Panc1 (cell line): ENCODE measurements around the gene SNRK. TPM values are rescaled to one million over a fixed set of nuclear protein-coding genes. Genes with fewer than 3 reads are reported as not detected.
A peak's percentile ranks its signal among the peaks of the same experiment; 100 is the strongest.

Experiments used
- ATAC-seq: fragments of 200-7000 bp; cut with Tn5 transposase; 2 replicates; pipeline ENCODE4 v1.9.1; 2020; ENCODE audit warnings: mild to moderate bottlenecking, moderate library complexity
- BruUV-seq: library from RNA; stranded (reverse); fragments of 400-500 nt; replicated peaks from 2 replicates; lab custom pipeline; 2021; lab: Mats Ljungman, UMichigan
- CTCF ChIA-PET: fragments of 300-600 bp; sonication (Branson Sonifier 250); formaldehyde crosslinking; loops from one replicate; lab custom pipeline; 2022; ENCODE audit warnings: antibody characterized with exemption; lab: Charles Lee
- POLR2A ChIA-PET: fragments of 300-600 bp; sonication (Branson Sonifier 250); formaldehyde crosslinking; loops from one replicate; lab custom pipeline; 2022; ENCODE audit warnings: antibody characterized with exemption; lab: Charles Lee
- DNase-seq: peaks from one replicate; pipeline ENCODE4 v3.0.0-alpha.2; 2010; ENCODE audit warnings: low read depth, low spot score
- H3K27ac ChIP-seq: 2 replicates; pipeline ENCODE4 v1.5.1; 2011; ENCODE audit warnings: mild to moderate bottlenecking, low read length, inconsistent platforms
- H3K27me3 ChIP-seq: fragments of 200-500 bp; sonication (Bioruptor generic); 2 replicates; pipeline ENCODE4 v1.6.0; 2014; ENCODE audit warnings: low read length, inconsistent platforms; ENCODE audit not compliant: control insufficient read depth, insufficient read depth
- H3K36me3 ChIP-seq: fragments of 200-500 bp; sonication (Bioruptor generic); 2 replicates; pipeline ENCODE4 v1.5.1; 2014; ENCODE audit warnings: inconsistent platforms, mild to moderate bottlenecking, low read length, moderate library complexity; ENCODE audit not compliant: control insufficient read depth, insufficient read depth
- H3K4me1 ChIP-seq: 2 replicates; pipeline ENCODE4 v1.5.1; 2011; ENCODE audit warnings: inconsistent platforms, mild to moderate bottlenecking, low read length, moderate library complexity; ENCODE audit not compliant: control insufficient read depth, insufficient read depth
- H3K4me3 ChIP-seq, 2 experiments: 2 replicates each; pipeline ENCODE4 v1.5.1; 2011 to 2012; ENCODE audit warnings: low read depth in 2 of 2, low read length in 2 of 2, mild to moderate bottlenecking in 2 of 2, inconsistent platforms in 1 of 2, moderate library complexity in 1 of 2
- H3K9me3 ChIP-seq: fragments of 200-500 bp; sonication (Bioruptor generic); 2 replicates; pipeline ENCODE4 v1.5.1; 2014; ENCODE audit warnings: low read depth, mild to moderate bottlenecking, inconsistent platforms, low read length, moderate library complexity; ENCODE audit not compliant: control insufficient read depth, insufficient read depth
- CTCF ChIP-seq: fragments of 450-650 bp; IDR thresholded peaks from 2 replicates; pipeline ENCODE4 v1.5.1; 2017; ENCODE audit warnings: mild to moderate bottlenecking
- POLR2AphosphoS5 ChIP-seq: IDR thresholded peaks from 2 replicates; pipeline ENCODE4 v1.6.1; 2012; ENCODE audit warnings: mild to moderate bottlenecking, low read depth, low read length, moderate library complexity
- SIN3A ChIP-seq: IDR thresholded peaks from 2 replicates; pipeline ENCODE4 v1.6.1; 2012; ENCODE audit warnings: low read depth, mild to moderate bottlenecking, low read length, moderate library complexity, borderline replicate concordance; ENCODE audit not compliant: insufficient read depth
- TCF7L2 ChIP-seq: IDR thresholded peaks from 2 replicates; pipeline ENCODE4 v1.6.1; 2011; ENCODE audit warnings: mild to moderate bottlenecking, low read depth, low read length, inconsistent platforms
- in situ Hi-C: cut with HindIII; loops from 2 replicates; pipeline ENCODE4 v1.10.0; 2016; ENCODE audit warnings: low sequenced_read_pairs, low pct_unique_long_range_greater_than_20kb
- intact Hi-C: fragments of 100-400 bp; cut with micrococcal nuclease; formaldehyde crosslinking; loops from one replicate; pipeline ENCODE4 v1.10.0; 2022; ENCODE audit not compliant: unreplicated experiment
- total RNA-seq: library from RNA; stranded (reverse); gene quantifications from one replicate; pipeline ENCODE4 v1.2.1, GENCODE V29; 2021; ENCODE audit not compliant: unreplicated experiment
- TF ChIP-seq, protein P1 (sequence below), 2 experiments: IDR thresholded peaks; 2 replicates each; pipeline ENCODE4 v1.6.1; 2011 to 2012; ENCODE audit warnings: low read depth in 2 of 2, control low read depth in 1 of 2, low read length in 1 of 2, mild to moderate bottlenecking in 1 of 2, moderate library complexity in 1 of 2; ENCODE audit not compliant: insufficient read depth in 1 of 2

SNRK gene
- total RNA-seq, 1 experiment from 2014 or later = 11.0 TPM

- Histone ChIP-seq H3K4me1 (no peaks in the 10 kb centered on the region), H3K27ac (no peak overlapping the region), H3K27me3 (no peaks in the 10 kb centered on the region), H3K4me3 (no peak overlapping the region), H3K36me3 (no peaks in the 10 kb centered on the region; the same call in 1 of the 2 replicates), H3K9me3 (0 out of 2 replicates have a peak, but pooled peaks cover 9% of the 10 kb centered on the region)
- DNase-seq = no peak
- CTCF ChIA-PET = no interaction called here
- intact Hi-C loops (no loop called here), in situ Hi-C loops (no loop called here)
- no TSS peak for BruUV-seq
- POLR2A ChIA-PET = no interaction called here
- no peak for ATAC-seq
- TF ChIP-seq CTCF (no peak), SIN3A (no peak), TCF7L2 (no peak), POLR2AphosphoS5 (no peak)
- TF ChIP-seq, protein P1, sequence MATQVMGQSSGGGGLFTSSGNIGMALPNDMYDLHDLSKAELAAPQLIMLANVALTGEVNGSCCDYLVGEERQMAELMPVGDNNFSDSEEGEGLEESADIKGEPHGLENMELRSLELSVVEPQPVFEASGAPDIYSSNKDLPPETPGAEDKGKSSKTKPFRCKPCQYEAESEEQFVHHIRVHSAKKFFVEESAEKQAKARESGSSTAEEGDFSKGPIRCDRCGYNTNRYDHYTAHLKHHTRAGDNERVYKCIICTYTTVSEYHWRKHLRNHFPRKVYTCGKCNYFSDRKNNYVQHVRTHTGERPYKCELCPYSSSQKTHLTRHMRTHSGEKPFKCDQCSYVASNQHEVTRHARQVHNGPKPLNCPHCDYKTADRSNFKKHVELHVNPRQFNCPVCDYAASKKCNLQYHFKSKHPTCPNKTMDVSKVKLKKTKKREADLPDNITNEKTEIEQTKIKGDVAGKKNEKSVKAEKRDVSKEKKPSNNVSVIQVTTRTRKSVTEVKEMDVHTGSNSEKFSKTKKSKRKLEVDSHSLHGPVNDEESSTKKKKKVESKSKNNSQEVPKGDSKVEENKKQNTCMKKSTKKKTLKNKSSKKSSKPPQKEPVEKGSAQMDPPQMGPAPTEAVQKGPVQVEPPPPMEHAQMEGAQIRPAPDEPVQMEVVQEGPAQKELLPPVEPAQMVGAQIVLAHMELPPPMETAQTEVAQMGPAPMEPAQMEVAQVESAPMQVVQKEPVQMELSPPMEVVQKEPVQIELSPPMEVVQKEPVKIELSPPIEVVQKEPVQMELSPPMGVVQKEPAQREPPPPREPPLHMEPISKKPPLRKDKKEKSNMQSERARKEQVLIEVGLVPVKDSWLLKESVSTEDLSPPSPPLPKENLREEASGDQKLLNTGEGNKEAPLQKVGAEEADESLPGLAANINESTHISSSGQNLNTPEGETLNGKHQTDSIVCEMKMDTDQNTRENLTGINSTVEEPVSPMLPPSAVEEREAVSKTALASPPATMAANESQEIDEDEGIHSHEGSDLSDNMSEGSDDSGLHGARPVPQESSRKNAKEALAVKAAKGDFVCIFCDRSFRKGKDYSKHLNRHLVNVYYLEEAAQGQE (IDR thresholded peaks at IDR 0.05; ENCODE audit: insufficient read depth in 1 of 2, low read depth in 2 of 2, low read length in 1 of 2) = no peak
Observed at GRCh38 chr3:43348852-43349574, 62.7 kb downstream of the SNRK start.

- ATAC-seq (no peak), DNase-seq (no peak)
- H3K4me3 ChIP-seq = no peak overlapping the region
- H3K27ac ChIP-seq = no peak overlapping the region
- TF ChIP-seq CTCF (no peak), POLR2AphosphoS5 (no peak), SIN3A (no peak), TCF7L2 (no peak)
- TF ChIP-seq, protein P1 (IDR thresholded peaks at IDR 0.05; ENCODE audit: insufficient read depth in 1 of 2, low read depth in 2 of 2, low read length in 1 of 2) = no peak
- TSS peak; percentile 35 for BruUV-seq
- intact Hi-C loops = no loop called here
- in situ Hi-C loops = no loop called here
- no peaks in the 10 kb centered on the region for H3K4me1 ChIP-seq
- no peaks in the 10 kb centered on the region; the same call in 1 of the 2 replicates for H3K36me3 ChIP-seq
- CTCF ChIA-PET = no interaction called here
- H3K9me3 ChIP-seq = 0 out of 2 replicates have a peak, but pooled peaks cover 9% of the 10 kb centered on the region
- POLR2A ChIA-PET = no interaction called here
- H3K27me3 ChIP-seq = no peaks in the 10 kb centered on the region
Observed at GRCh38 chr3:43349716-43350115, 63.4 kb downstream of the SNRK start.
